ENCODE data around the gene AKR1D1.
"Not testable (repeated sequence)": the region's sequence is repeated elsewhere in the genome, so short reads cannot be mapped to it uniquely, and the experiment has no call there.

AKR1D1 gene

DNA sequence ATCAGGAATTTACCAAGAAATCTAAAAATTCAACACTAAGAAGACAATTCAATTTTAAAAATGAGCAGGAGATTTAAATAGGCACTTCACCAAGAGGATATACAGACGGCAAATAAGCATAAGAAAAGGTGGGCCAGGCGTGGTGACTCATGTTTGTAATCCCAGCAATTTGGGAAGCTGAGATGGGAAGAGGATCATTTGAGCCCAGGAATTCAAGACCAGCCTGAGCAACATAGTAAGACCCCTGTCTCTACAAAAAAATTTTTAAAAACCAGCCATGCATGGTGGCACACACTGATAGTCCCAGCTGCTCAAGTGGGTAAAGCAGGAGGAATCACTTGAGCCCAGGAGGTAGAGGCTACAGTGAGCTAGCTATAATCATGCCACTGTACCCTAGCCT, 3.5 kb upstream of the AKR1D1 start:
- no peak for DNase-seq (ENCODE audit: extremely low read depth, low read depth)
- TF ChIP-seq CTCF (IDR thresholded peaks at IDR 0.05; ENCODE audit: low read depth, low read length) = no peak

DNA sequence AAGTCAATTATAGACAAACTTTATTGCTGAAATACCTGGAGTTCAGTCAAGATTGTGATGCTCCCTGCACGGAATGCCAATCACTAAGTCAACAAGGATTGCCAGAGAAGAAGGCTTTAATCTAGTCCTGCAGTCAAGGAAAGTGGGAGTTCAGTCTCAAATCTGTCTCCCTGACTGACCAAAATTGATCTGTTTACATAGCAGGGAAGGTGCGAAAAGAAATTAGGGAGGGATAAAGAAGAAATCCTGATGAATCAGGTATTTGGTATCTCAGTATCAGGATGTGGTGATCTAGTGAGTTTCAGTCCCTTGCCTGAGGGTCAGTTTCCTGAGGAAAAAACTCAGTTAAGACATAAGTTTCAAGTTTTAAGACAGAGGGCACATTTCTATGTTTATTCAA, 2.1 kb upstream of the AKR1D1 start:
- no peak for DNase-seq (ENCODE audit: extremely low read depth, low read depth)
- no peak for TF ChIP-seq CTCF (IDR thresholded peaks at IDR 0.05; ENCODE audit: low read depth, low read length)

- no peak for DNase-seq (ENCODE audit: extremely low read depth, low read depth)
- TF ChIP-seq CTCF (IDR thresholded peaks at IDR 0.05; ENCODE audit: low read depth, low read length) = no peak
Observed at GRCh38 chr7:138074540-138074939, 1.7 kb upstream of the AKR1D1 start.

DNA sequence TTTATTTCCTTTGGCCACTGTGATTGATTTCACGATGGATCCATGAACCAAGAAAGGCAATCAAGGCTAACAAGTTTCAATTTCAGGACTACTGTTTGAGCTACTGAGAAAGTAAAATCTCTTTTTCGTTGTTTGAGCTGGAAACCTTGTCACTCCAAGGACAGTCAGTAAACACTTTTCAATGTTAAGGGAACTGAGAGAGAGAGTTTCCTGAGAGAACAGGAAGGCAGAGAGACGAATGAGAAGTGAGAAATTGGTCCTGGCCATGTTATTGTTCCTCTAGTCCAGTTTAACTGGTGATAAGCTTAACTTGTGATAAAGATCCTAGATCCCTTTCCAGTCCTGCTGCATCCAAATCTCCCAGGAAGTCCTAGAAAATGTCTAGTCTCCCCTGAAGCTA, 909 bp upstream of the AKR1D1 start:
- no peak for DNase-seq (ENCODE audit: extremely low read depth, low read depth)
- no peak for TF ChIP-seq CTCF (IDR thresholded peaks at IDR 0.05; ENCODE audit: low read depth, low read length)

DNA sequence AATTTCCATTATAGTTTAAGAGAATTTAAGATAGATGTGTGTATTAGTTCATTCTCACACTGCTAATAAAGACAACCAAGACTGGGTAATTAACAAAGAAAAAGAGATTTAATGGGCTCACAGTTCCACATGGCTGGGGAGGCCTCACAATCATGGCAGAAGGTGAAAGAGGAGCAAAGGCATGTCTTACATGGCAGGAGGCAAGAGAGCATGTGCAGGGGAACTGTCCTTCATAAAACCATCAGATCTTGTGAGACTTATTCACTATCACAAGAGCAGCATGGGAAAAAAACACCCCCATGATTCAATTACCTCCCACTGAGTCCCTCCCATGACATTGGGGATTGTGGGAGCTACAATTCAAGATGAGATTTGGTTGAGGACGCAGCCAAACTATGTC, 473 bp upstream of the AKR1D1 start:
- DNase-seq (ENCODE audit: extremely low read depth, low read depth) = not testable (repeated sequence)

- no peak for TF ChIP-seq CTCF (IDR thresholded peaks at IDR 0.05; ENCODE audit: low read depth, low read length)
- no peak for DNase-seq (ENCODE audit: extremely low read depth, low read depth)
Observed at GRCh38 chr7:138077809-138078208, 1.6 kb downstream of the AKR1D1 start.

GRCh38 chr7:138079137-138079536, 2.9 kb downstream of the AKR1D1 start:
- no peak for TF ChIP-seq CTCF (IDR thresholded peaks at IDR 0.05; ENCODE audit: low read depth, low read length)
- no peak for DNase-seq (ENCODE audit: extremely low read depth, low read depth)

GRCh38 chr7:138081868-138082267, 5.6 kb downstream of the AKR1D1 start:
- no peak for DNase-seq (ENCODE audit: extremely low read depth, low read depth)
- no peak for TF ChIP-seq CTCF (IDR thresholded peaks at IDR 0.05; ENCODE audit: low read depth, low read length)

All from AG09319 (cell line).